ENCODE results near the gene FOSL2. TPM values are rescaled to one million over a fixed set of nuclear protein-coding genes. Genes with fewer than 3 reads are reported as not detected.
A peak's percentile ranks its signal among the peaks of the same experiment; 100 is the strongest.

The FOSL2 gene
- total and polyA plus RNA-seq, 4 donors, result 20.0 to 260 (median 109) TPM

DNA sequence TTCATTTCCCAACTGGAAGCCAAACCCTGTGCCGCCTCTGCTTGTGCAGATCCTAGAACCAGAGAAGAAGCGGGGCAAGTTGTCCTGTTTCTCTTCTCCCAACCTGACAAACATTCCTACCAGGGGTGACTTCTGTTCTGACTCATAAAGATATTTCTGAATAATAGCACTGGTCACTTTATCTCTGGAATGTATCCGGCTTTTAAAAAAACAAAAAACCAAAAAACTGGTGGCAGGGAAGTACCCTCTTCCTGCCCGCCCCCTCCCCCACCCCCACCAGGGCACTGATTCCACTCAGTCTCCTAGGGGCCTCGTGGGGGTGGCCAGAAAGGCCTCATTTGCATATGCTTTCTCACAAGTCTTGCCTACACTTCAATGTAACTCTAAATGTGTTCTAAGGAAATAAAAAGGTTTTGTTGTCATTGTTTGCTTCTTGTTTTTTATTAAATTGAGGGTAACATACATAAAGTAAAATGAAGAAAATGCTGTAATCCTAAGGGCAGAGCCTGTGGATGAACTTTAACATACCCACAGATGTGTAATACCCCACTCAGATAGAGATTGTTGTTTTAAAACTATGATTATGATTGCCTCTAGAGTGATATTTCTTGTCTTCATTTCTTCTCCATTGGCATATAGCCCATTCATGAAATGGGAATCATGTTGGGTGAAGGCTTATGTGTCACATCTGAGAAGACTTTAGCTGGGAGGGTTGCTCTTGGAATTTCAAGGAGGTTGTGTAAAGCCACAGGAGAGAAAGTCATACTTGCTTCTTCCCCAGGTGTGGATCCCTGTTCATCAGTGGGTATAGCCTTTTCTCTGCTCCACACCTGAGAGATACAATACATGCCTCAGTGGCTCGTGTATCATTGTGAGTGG is 5.3 kb upstream of the FOSL2 start:
- WGBS, 2 donors, result 49 to 57% methylated on average over 6 of the region's 6 CpGs
- no peak for ATAC-seq (ENCODE audit: low FRiP score)
- Histone ChIP-seq H3K4me3 (ENCODE audit: low read length in 2 of 2) (no peak overlapping the region), H3K9me3 (ENCODE audit: control insufficient read depth, low read length) (no peaks in the 10 kb centered on the region), H3K27ac (ENCODE audit: low read depth in 1 of 2, low read length in 2 of 2) (peak overlapping the region in 1 of 2 donors; percentile 48), H3K4me1 (ENCODE audit: control insufficient read depth in 1 of 2, insufficient read depth in 2 of 2, low read length in 2 of 2) (no peaks in the 10 kb centered on the region), H3K36me3 (ENCODE audit: control insufficient read depth in 1 of 2, insufficient read depth in 2 of 2, low read length in 1 of 2) (no peaks in the 10 kb centered on the region), H3K27me3 (ENCODE audit: control insufficient read depth in 1 of 2, insufficient read depth in 2 of 2, low read length in 1 of 2) (no peaks in the 10 kb centered on the region)
- intact Hi-C loops (cut with DNase I), result loop anchor here in 1 of 2 donors (5.0 kb wide), 1 partner anchor 45 kb away; no protein-coding TSS in a partner anchor
- no peak for DNase-seq

DNA sequence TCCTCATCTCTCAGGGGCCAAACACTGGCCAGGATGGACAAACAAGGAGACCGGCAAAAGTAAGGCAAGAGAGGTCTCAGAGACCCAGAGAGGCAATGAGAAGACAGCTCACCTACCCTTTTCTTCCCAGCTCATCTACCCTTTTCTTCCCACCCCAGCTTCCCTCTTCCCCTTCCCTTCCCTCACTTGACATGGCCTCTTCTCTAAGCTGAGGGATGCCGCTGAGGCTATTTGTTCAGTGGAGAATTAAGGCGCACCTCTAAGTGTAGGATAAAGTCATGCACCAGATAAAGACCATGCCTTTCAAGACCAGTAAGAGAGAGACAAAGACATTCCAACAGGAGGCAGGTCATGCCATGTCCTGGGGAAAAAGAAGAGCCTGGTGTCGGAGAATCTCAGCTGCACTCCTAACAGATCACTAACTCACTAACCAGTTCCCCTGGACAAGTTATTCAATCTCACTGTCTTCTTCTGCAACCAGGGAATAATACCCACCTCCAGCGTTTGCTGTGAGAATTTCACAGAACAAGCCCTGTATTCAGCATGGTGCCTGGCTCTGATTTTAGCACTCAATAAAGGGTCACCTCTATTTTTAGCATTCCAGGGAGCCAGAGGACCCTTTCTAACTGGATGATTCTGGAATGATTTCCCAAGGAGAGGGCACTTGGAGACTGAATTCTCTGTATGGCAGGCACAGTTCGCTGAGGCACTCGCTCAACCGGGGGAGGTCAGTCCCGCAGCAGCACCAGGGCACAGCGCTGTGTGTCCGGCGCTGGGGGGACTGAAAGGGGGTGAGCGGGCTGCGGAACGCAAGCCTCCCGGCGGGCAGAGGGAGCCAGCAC is 3.0 kb upstream of the FOSL2 start:
- peak overlapping the region; percentile 44 to 63 for H3K4me3 ChIP-seq (ENCODE audit: low read length in 2 of 2)
- ATAC-seq (ENCODE audit: low FRiP score) (no peak), DNase-seq (no peak)
- peak overlapping the region in 1 of 2 donors; percentile 99 for H3K27ac ChIP-seq (ENCODE audit: low read depth in 1 of 2, low read length in 2 of 2)
- H3K36me3 ChIP-seq (ENCODE audit: control insufficient read depth in 1 of 2, insufficient read depth in 2 of 2, low read length in 1 of 2), result no peaks in the 10 kb centered on the region
- no peaks in the 10 kb centered on the region for H3K9me3 ChIP-seq (ENCODE audit: control insufficient read depth, low read length)
- 21 to 22% methylated on average over 17 of the region's 17 CpGs for WGBS, 2 donors
- no peaks in the 10 kb centered on the region for H3K27me3 ChIP-seq (ENCODE audit: control insufficient read depth in 1 of 2, insufficient read depth in 2 of 2, low read length in 1 of 2)
- intact Hi-C loops (cut with DNase I), result loop anchor here (1.0 to 10.0 kb wide), 7 partner anchors 46 to 682 kb away; no protein-coding TSS in a partner anchor
- H3K4me1 ChIP-seq (ENCODE audit: control insufficient read depth in 1 of 2, insufficient read depth in 2 of 2, low read length in 2 of 2), result no peaks in the 10 kb centered on the region

DNA sequence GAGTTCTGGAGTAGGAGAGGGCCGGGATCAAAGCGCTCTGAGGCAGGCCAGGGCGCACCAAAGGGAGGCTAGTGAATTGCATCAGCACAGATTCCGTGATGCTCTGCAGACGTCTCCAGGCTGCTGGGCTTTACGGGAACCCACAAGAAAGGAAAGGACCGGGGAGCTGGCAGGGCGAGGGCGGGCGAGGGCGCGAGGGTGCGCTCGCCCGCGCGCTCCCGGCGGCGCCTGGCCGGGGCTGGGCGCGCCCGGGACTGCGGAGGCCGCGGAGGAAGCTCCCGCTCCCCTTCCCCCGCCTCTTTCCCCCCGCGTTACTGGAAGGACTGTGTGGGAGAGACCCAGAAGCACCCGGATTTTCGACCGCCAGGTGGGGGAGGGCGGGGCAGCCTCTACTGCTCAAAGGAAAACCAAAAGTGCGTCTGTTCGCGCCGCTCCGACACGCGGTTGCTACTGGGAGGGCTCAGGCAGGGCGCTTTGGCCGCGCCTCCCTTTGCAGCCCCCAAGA is 2.4 kb upstream of the FOSL2 start:
- intact Hi-C loops (cut with DNase I), result loop anchor here (2.0 to 10.0 kb wide), 5 partner anchors 113 to 683 kb away; no protein-coding TSS in a partner anchor
- H3K9me3 ChIP-seq (ENCODE audit: control insufficient read depth, low read length), result no peaks in the 10 kb centered on the region

DNA sequence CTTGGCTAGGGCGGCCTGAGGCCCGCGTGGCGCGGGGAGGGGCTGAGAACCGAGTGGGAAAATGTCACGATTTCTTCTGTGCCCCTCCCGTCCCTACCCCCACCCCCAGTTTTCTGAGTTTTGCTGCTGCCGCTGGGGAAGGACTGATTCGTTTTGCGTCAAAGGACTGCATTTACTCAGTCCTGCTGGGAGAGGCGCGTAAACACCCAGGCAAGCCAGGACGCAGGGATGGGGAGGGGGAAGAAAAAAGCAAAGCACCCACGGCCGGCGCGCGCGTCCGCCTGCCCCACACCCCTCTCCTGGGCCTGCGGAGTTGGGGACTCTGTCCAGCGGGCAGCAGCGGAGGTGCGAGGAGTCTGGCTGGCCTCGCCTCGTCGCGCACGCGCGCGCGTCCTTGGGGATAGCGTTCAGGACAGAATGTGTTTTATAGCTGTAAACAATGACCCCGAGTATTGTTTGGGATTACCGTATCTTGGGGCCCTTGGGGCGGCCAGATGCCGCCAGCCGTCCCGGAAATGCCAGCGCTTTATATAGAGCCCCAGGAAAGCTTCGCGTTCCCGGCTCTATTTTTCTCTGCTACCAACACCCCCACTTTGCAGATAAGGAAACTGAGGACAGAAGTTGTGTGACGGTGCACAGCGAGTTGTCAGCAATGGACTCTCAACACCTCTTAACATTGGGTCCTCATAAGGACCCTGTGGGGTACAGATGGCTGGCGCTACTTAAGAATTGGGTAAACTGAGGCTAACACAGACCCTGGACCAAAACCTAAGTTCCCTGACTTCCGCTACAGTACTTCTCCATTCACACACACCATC is 1.7 kb upstream of the FOSL2 start:
- H3K4me3 ChIP-seq (ENCODE audit: low read length in 2 of 2), result peak overlapping the region; percentile 44 to 63

More for the DNA sequence above, 2.4 kb upstream of the FOSL2 start:
- H3K4me1 ChIP-seq (ENCODE audit: control insufficient read depth in 1 of 2, insufficient read depth in 2 of 2, low read length in 2 of 2), result no peaks in the 10 kb centered on the region
- WGBS, 2 donors, result 0% methylated on average over 35 to 45 of the region's 45 CpGs
- peak overlapping the region; percentile 44 to 63 for H3K4me3 ChIP-seq (ENCODE audit: low read length in 2 of 2)
- ATAC-seq (ENCODE audit: low FRiP score) (peak; percentile 54), DNase-seq (peak; percentile 95)
- no peaks in the 10 kb centered on the region for H3K27me3 ChIP-seq (ENCODE audit: control insufficient read depth in 1 of 2, insufficient read depth in 2 of 2, low read length in 1 of 2)
- peak overlapping the region; percentile 84 to 99 for H3K27ac ChIP-seq (ENCODE audit: low read depth in 1 of 2, low read length in 2 of 2)
- H3K36me3 ChIP-seq (ENCODE audit: control insufficient read depth in 1 of 2, insufficient read depth in 2 of 2, low read length in 1 of 2), result no peaks in the 10 kb centered on the region

GRCh38 chr2:28391564-28392296 is 928 bp upstream of the FOSL2 start:
- ATAC-seq (ENCODE audit: low FRiP score), result peak; percentile 74

More for the DNA sequence above, 1.7 kb upstream of the FOSL2 start:
- intact Hi-C loops (cut with DNase I), result loop anchor here (2.0 to 10.0 kb wide), 5 partner anchors 114 to 684 kb away; no protein-coding TSS in a partner anchor
- ATAC-seq (ENCODE audit: low FRiP score), result peak; percentile 59
- H3K36me3 ChIP-seq (ENCODE audit: control insufficient read depth in 1 of 2, insufficient read depth in 2 of 2, low read length in 1 of 2), result no peaks in the 10 kb centered on the region
- H3K27ac ChIP-seq (ENCODE audit: low read depth in 1 of 2, low read length in 2 of 2), result peak overlapping the region; percentile 84 to 99
- WGBS, 2 donors, result 0 to 1% methylated on average over 43 to 49 of the region's 49 CpGs
- no peaks in the 10 kb centered on the region for H3K27me3 ChIP-seq (ENCODE audit: control insufficient read depth in 1 of 2, insufficient read depth in 2 of 2, low read length in 1 of 2)
- DNase-seq, result peak; percentile 90 to 93
- no peaks in the 10 kb centered on the region for H3K4me1 ChIP-seq (ENCODE audit: control insufficient read depth in 1 of 2, insufficient read depth in 2 of 2, low read length in 2 of 2)
- H3K9me3 ChIP-seq (ENCODE audit: control insufficient read depth, low read length), result no peaks in the 10 kb centered on the region

GRCh38 chr2:28393114-28393836 is 617 bp downstream of the FOSL2 start:
- Histone ChIP-seq H3K4me1 (ENCODE audit: control insufficient read depth in 1 of 2, insufficient read depth in 2 of 2, low read length in 2 of 2) (peaks cover 0 to under 1% of the 10 kb centered on the region in 2 donors), H3K27me3 (ENCODE audit: control insufficient read depth in 1 of 2, insufficient read depth in 2 of 2, low read length in 1 of 2) (no peaks in the 10 kb centered on the region), H3K9me3 (ENCODE audit: control insufficient read depth, low read length) (no peaks in the 10 kb centered on the region), H3K4me3 (ENCODE audit: low read length in 2 of 2) (peak overlapping the region; percentile 92 to 95), H3K36me3 (ENCODE audit: control insufficient read depth in 1 of 2, insufficient read depth in 2 of 2, low read length in 1 of 2) (no peaks in the 10 kb centered on the region), H3K27ac (ENCODE audit: low read depth in 1 of 2, low read length in 2 of 2) (peak overlapping the region; percentile 92 to 98)
- peak; percentile 80 to 91 for DNase-seq
- peak; percentile 17 for ATAC-seq (ENCODE audit: low FRiP score)
- intact Hi-C loops (cut with DNase I), result loop anchor here (2.0 to 10.0 kb wide), 5 partner anchors 116 to 686 kb away; no protein-coding TSS in a partner anchor
- WGBS, 2 donors, result 0 to 1% methylated on average over 77 to 81 of the region's 81 CpGs

More at GRCh38 chr2:28391564-28392296, 928 bp upstream of the FOSL2 start:
- H3K36me3 ChIP-seq (ENCODE audit: control insufficient read depth in 1 of 2, insufficient read depth in 2 of 2, low read length in 1 of 2), result no peaks in the 10 kb centered on the region
- H3K9me3 ChIP-seq (ENCODE audit: control insufficient read depth, low read length), result no peaks in the 10 kb centered on the region
- H3K4me3 ChIP-seq (ENCODE audit: low read length in 2 of 2), result peak overlapping the region; percentile 63 to 91
- H3K27me3 ChIP-seq (ENCODE audit: control insufficient read depth in 1 of 2, insufficient read depth in 2 of 2, low read length in 1 of 2), result no peaks in the 10 kb centered on the region
- peak; percentile 97 for DNase-seq
- no peaks in the 10 kb centered on the region for H3K4me1 ChIP-seq (ENCODE audit: control insufficient read depth in 1 of 2, insufficient read depth in 2 of 2, low read length in 2 of 2)
- intact Hi-C loops (cut with DNase I), result loop anchor here (1.0 to 10.0 kb wide), 7 partner anchors 114 to 684 kb away; partner anchors contain the start of genes BABAM2 (in 1 of the 2) and RBKS (in 1 of the 2)
- 0% methylated on average over 65 to 70 of the region's 70 CpGs for WGBS, 2 donors
- H3K27ac ChIP-seq (ENCODE audit: low read depth in 1 of 2, low read length in 2 of 2), result peak overlapping the region; percentile 88 to 99

Data from aorta (tissue), 5 donors.